HepG2 (cell line): ENCODE results near the gene SLC29A1. TPM values are rescaled to one million over a fixed set of nuclear protein-coding genes. Genes with fewer than 3 reads are reported as not detected.
A peak's percentile ranks its signal among the peaks of the same experiment; 100 is the strongest.

Source experiments
- ARNT ChIP-seq: fragments of 450-650 bp; IDR thresholded peaks from 2 replicates; pipeline ENCODE4 v1.6.1; 2017
- ATF4 ChIP-seq, 2 experiments: fragments of 450-650 bp in 1 of 2; sonication (generic) in 1 of 2; formaldehyde crosslinking; IDR thresholded peaks; 2 replicates each; pipeline versions ENCODE4 v1.5.0 to v1.8.0; 2020 to 2022; ENCODE audit warnings: mild to moderate bottlenecking in 1 of 2, missing genetic modification reagents in 1 of 2
- CBX1 ChIP-seq: IDR thresholded peaks from one replicate; pipeline ENCODE4 v1.6.1; 2016; ENCODE audit warnings: antibody characterized with exemption, low read depth
- CEBPZ ChIP-seq: IDR thresholded peaks from 2 replicates; pipeline ENCODE4 v1.6.1; 2012; ENCODE audit warnings: low read length, improper control_type of control experiment
- DR1 ChIP-seq: sonication (generic); formaldehyde crosslinking; IDR thresholded peaks from 2 replicates; pipeline ENCODE4 v1.8.0; 2021; ENCODE audit warnings: mild to moderate bottlenecking, missing genetic modification reagents, inconsistent platforms
- JDP2 ChIP-seq: sonication (generic); formaldehyde crosslinking; IDR thresholded peaks from 2 replicates; pipeline ENCODE4 v1.8.1; 2022; ENCODE audit warnings: missing genetic modification reagents, borderline replicate concordance
- NFATC3 ChIP-seq: sonication (generic); formaldehyde crosslinking; IDR thresholded peaks from 2 replicates; pipeline ENCODE4 v1.5.1; 2020; ENCODE audit warnings: mild to moderate bottlenecking, missing genetic modification reagents
- NFIC ChIP-seq: IDR thresholded peaks from 2 replicates; pipeline ENCODE4 v1.6.1; 2012; ENCODE audit warnings: mild to moderate bottlenecking, low read length, inconsistent platforms
- RCOR2 ChIP-seq: IDR thresholded peaks from 2 replicates; pipeline ENCODE4 v1.6.1; 2016; ENCODE audit warnings: missing biosample characterization, missing genetic modification reagents
- SMAD1 ChIP-seq: sonication (generic); formaldehyde crosslinking; IDR thresholded peaks from 2 replicates; pipeline ENCODE4 v1.4.0; 2020; ENCODE audit warnings: missing genetic modification reagents, low read depth, mild to moderate bottlenecking, borderline replicate concordance
- TRIM24 ChIP-seq: sonication (generic); formaldehyde crosslinking; IDR thresholded peaks from 2 replicates; pipeline ENCODE4 v1.8.0; 2022; ENCODE audit warnings: mild to moderate bottlenecking, missing genetic modification reagents
- ZHX2 ChIP-seq, 2 experiments: sonication (generic) in 1 of 2; formaldehyde crosslinking in 1 of 2; IDR thresholded peaks; 2 replicates each; pipeline versions ENCODE4 v1.6.1 to v1.9.0; 2014 to 2022; ENCODE audit warnings: antibody characterized with exemption in 1 of 2, borderline replicate concordance in 1 of 2, inconsistent platforms in 1 of 2, low read depth in 1 of 2, missing genetic modification reagents in 1 of 2
- ZMYM4 ChIP-seq: sonication (generic); formaldehyde crosslinking; IDR thresholded peaks from 2 replicates; pipeline ENCODE4 v1.8.1; 2023; ENCODE audit warnings: mild to moderate bottlenecking, missing genetic modification reagents
- ZNF589 ChIP-seq: sonication (generic); formaldehyde crosslinking; conservative IDR thresholded peaks from 2 replicates; pipeline ENCODE4 v1.8.0; 2022; ENCODE audit warnings: mild to moderate bottlenecking, moderate library complexity, missing genetic modification reagents
- ZNF615 ChIP-seq: sonication (generic); formaldehyde crosslinking; IDR thresholded peaks from 2 replicates; pipeline ENCODE4 v1.5.0; 2020; ENCODE audit warnings: mild to moderate bottlenecking, missing genetic modification reagents, borderline replicate concordance
- ZNF772 ChIP-seq: sonication (generic); formaldehyde crosslinking; IDR thresholded peaks from 2 replicates; pipeline ENCODE4 v1.5.0; 2020; ENCODE audit warnings: mild to moderate bottlenecking, missing genetic modification reagents
- polyA plus RNA-seq, 8 experiments: library from polyadenylated mRNA; depleted of rRNA in 3 of 8; stranded (reverse) in 7 of 8; unstranded in 1 of 8; fragments of >200 nt; fragmentation: Illumina TruSeq in 4 of 8; extraction: Trizol in 4 of 8; gene quantifications; 2 replicates each; pipeline versions ENCODE4 v1.2.1 to v1.2.3, GENCODE V29; 2011 to 2016; ENCODE audit warnings: low read depth in 4 of 8, missing spikeins in 1 of 8, mixed read lengths in 1 of 8; ENCODE audit not compliant: insufficient read depth in 1 of 8
- total RNA-seq, 5 experiments: library from RNA; depleted of rRNA; stranded (reverse); fragments of >200 nt; fragmentation: Illumina TruSeq; extraction: Trizol; gene quantifications; 2 replicates each; pipeline ENCODE4 v1.2.3, GENCODE V29; 2016; ENCODE audit warnings: low read depth in 1 of 5

The SLC29A1 gene
- total and polyA plus RNA-seq, 2 of the 13 experiments (the other 11 are each of a cell fraction or from before 2014, with no cell fraction given): 43.2 to 106 TPM

- 0 out of 2 replicates have a peak, but pooled peaks have one; percentile 74 for TF ChIP-seq NFATC3 (CRISPR knock-in tag)
- 0 out of 2 replicates have a peak, but pooled peaks have one; percentile 46 for TF ChIP-seq ZNF615 (CRISPR knock-in tag)
- no peak for TF ChIP-seq TRIM24
- TF ChIP-seq ARNT: no peak; the same call in 1 of the 2 replicates
- peak; percentile 83 for TF ChIP-seq ZHX2 (IDR thresholded peaks at IDR 0.05; ENCODE audit: low read depth)
- TF ChIP-seq ZHX2 (CRISPR knock-in tag; IDR thresholded peaks at IDR 0.05; ENCODE audit: borderline replicate concordance): 0 out of 2 replicates have a peak, but pooled peaks have one; percentile 52
- TF ChIP-seq ATF4 (CRISPR knock-in tag; IDR thresholded peaks at IDR 0.05): no peak
- TF ChIP-seq ZNF772 (CRISPR knock-in tag): peak; percentile 66; the same call in 1 of the 2 replicates
- TF ChIP-seq ZNF589 (CRISPR knock-in tag): peak; percentile 73
- TF ChIP-seq DR1 (CRISPR knock-in tag): peak; percentile 99
- TF ChIP-seq JDP2 (CRISPR knock-in tag): peak; percentile 59; the same call in 1 of the 2 replicates
- TF ChIP-seq CBX1: peak; percentile 79
- TF ChIP-seq ZMYM4 (CRISPR knock-in tag): peak; percentile 97
- 0 out of 2 replicates have a peak, but pooled peaks have one; percentile 18 for TF ChIP-seq RCOR2 (CRISPR knock-in tag)
- TF ChIP-seq CEBPZ: no peak
- TF ChIP-seq SMAD1 (CRISPR knock-in tag): no peak; the same call in 1 of the 2 replicates
- TF ChIP-seq NFIC: 0 out of 2 replicates have a peak, but pooled peaks have one; percentile 63
Observed at GRCh38 chr6:44246663-44247337, 23.4 kb downstream of the SLC29A1 start, which contains the start of gene HSP90AB1 (continued).
